Aorta (tissue), 5 donors: ENCODE results near the gene HCRT. TPM values are rescaled to one million over a fixed set of nuclear protein-coding genes. Genes with fewer than 3 reads are reported as not detected.
"Not testable (repeated sequence)": the region's sequence is repeated elsewhere in the genome, so short reads cannot be mapped to it uniquely, and the experiment has no call there.

Experiments used
- ATAC-seq: fragments of 200-7000 bp; cut with Tn5 transposase; one replicate; pipeline ENCODE4 v1.9.1; 2022; ENCODE audit warnings: moderate library complexity; ENCODE audit not compliant: low FRiP score
- DNase-seq, 2 donors: peaks; one replicate each; pipeline ENCODE4 v3.0.0-alpha.2; 2020
- H3K27ac ChIP-seq, 2 donors: one replicate each; pipeline ENCODE4 v1.5.1; 2013; ENCODE audit warnings: low read length in 2 of 2, mild to moderate bottlenecking in 2 of 2, moderate library complexity in 2 of 2, control low read depth in 1 of 2, inconsistent platforms in 1 of 2, low read depth in 1 of 2
- H3K27me3 ChIP-seq, 2 donors: one replicate each; pipeline ENCODE4 v1.6.1; 2013; ENCODE audit warnings: control low read depth in 1 of 2, low read length in 1 of 2, mild to moderate bottlenecking in 1 of 2, moderate library complexity in 1 of 2; ENCODE audit not compliant: insufficient read depth in 2 of 2, control insufficient read depth in 1 of 2
- H3K36me3 ChIP-seq, 2 donors: one replicate each; pipeline ENCODE4 v1.6.1; 2013; ENCODE audit warnings: control low read depth in 1 of 2, low read length in 1 of 2, mild to moderate bottlenecking in 1 of 2; ENCODE audit not compliant: insufficient read depth in 2 of 2, control insufficient read depth in 1 of 2
- H3K4me1 ChIP-seq, 2 donors: one replicate each; pipeline ENCODE4 v1.6.1; 2013; ENCODE audit warnings: low read length in 2 of 2, control low read depth in 1 of 2, mild to moderate bottlenecking in 1 of 2, moderate library complexity in 1 of 2; ENCODE audit not compliant: insufficient read depth in 2 of 2, control insufficient read depth in 1 of 2
- H3K4me3 ChIP-seq, 2 donors: one replicate each; pipeline ENCODE4 v1.5.1; 2013; ENCODE audit warnings: low read length in 2 of 2, control low read depth in 1 of 2, mild to moderate bottlenecking in 1 of 2
- H3K9me3 ChIP-seq: one replicate; pipeline ENCODE4 v1.6.1; 2013; ENCODE audit warnings: mild to moderate bottlenecking, low read length; ENCODE audit not compliant: control insufficient read depth
- WGBS, 2 donors: extraction: QIAGEN DNeasy Blood & Tissue Kit; methylation state at CpG; one replicate each; pipeline ENCODE4 v1.1.7; 2013; 5-methylcytosine and 5-hydroxymethylcytosine counted together
- intact Hi-C, 2 donors: fragments of 100-400 bp; cut with DNase I; formaldehyde crosslinking; loops; one replicate each; pipeline versions ENCODE4 v1.14.2 to v1.15.0; 2022
- polyA plus RNA-seq, 2 donors: library from polyadenylated mRNA; stranded (reverse); fragments of 200-250 nt; gene quantifications; one replicate each; pipeline ENCODE4 v1.2.3, GENCODE V29; 2013
- total RNA-seq, 2 donors: library from RNA; stranded (reverse); fragmentation: NEBNext Ultra II Directional; extraction: Animal tissue kit (Norgen Biotek cat#: 25700); gene quantifications; one replicate each; pipeline ENCODE4 v1.2.1, GENCODE V29; 2021
- donor health status: healthy with polysubstance abuse.
- donor health status: Bipolar disorder and iron deficiency.
- donor health status: DM: no; HTN: no; CAD: no.
- donor health status: DM: no; HTN: no; CAD: no.
- donor health status: DM: yes; HTN: yes; CAD: no.

Gene HCRT
- total and polyA plus RNA-seq, 4 donors, result not detected

DNA sequence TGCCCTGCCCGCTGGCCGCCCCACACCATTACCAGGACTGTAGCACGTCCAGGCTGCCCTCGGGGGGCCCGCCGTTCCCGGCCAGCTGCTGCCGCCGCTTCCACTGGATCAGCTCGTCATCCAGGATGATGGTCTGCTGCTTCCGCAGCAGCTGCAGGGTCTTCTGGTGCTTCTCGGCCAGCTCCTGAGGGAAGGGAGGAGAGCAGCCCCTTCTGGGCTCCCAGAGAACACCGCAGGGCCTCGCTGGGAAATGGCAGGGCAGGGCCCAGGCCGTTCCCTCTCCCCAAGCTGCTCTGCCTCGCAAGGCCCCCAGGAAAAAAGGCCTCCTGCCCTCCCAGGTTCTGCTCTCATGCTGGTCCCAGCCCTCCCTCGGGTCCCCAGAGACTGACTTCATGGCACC lies 34.0 kb upstream of the HCRT start:
- H3K27ac ChIP-seq, intact Hi-C loops, H3K4me1 ChIP-seq, H3K4me3 ChIP-seq, H3K27me3 ChIP-seq, DNase-seq, H3K9me3 ChIP-seq, ATAC-seq: not testable (repeated sequence)
- H3K36me3 ChIP-seq, result peaks cover 6 to 16% of the 10 kb centered on the region in 2 donors
- 98% methylated on average over 3 of the region's 17 CpGs; no CpG with 5 or more reads in 1 of the 2 donors for WGBS, 2 donors

- intact Hi-C loops, result no loop called here
- peaks cover 11 to 12% of the 10 kb centered on the region in 2 donors for H3K36me3 ChIP-seq
- no peak overlapping the region for H3K4me3 ChIP-seq
- DNase-seq (no peak), ATAC-seq (no peak)
- 88 to 90% methylated on average over 2 of the region's 2 CpGs for WGBS, 2 donors
- H3K9me3 ChIP-seq, result no peaks in the 10 kb centered on the region
- no peaks in the 10 kb centered on the region for H3K4me1 ChIP-seq
- no peaks in the 10 kb centered on the region for H3K27me3 ChIP-seq
- no peak overlapping the region for H3K27ac ChIP-seq
These were observed 28.9 kb upstream of the HCRT start for GRCh38 chr17:42214156-42214555.

DNA sequence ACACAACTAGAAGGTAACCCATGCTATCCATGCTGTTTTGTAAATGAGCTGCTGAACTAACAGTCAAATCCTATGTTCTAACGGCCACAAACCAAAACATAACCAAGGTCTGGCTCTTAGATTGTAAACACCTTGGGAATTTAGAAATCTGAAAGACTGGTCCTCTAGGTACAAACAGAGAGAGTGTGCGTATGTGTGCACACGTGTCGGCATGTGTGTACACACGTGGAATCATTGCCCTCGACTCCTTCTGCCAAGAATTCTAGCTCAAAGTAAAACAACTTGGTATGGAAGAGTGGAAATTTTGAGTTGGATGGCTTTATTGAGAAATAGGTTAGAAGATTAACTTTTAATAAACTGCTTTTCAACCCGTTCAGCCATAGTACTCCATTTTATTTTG lies 27.1 kb upstream of the HCRT start:
- Histone ChIP-seq H3K36me3 (peaks cover 9 to 11% of the 10 kb centered on the region in 2 donors), H3K27me3 (no peaks in the 10 kb centered on the region), H3K9me3 (no peaks in the 10 kb centered on the region), H3K4me1 (no peaks in the 10 kb centered on the region), H3K27ac (no peak overlapping the region), H3K4me3 (no peak overlapping the region)
- DNase-seq (peak in 1 of 2 donors; percentile 33), ATAC-seq (peak; percentile 19)
- 71 to 74% methylated on average over 7 of the region's 7 CpGs for WGBS, 2 donors
- intact Hi-C loops, result no loop called here

GRCh38 chr17:42211921-42212341 lies 26.7 kb upstream of the HCRT start:
- intact Hi-C loops, H3K27ac ChIP-seq, H3K36me3 ChIP-seq, H3K4me3 ChIP-seq, H3K9me3 ChIP-seq, H3K4me1 ChIP-seq, H3K27me3 ChIP-seq: not testable (repeated sequence)
- DNase-seq (peak; percentile 73), ATAC-seq (peak; percentile 62)
- 58 to 62% methylated on average over 9 of the region's 9 CpGs for WGBS, 2 donors

- ATAC-seq (no peak), DNase-seq (no peak)
- intact Hi-C loops, result no loop called here
- Histone ChIP-seq H3K9me3 (no peaks in the 10 kb centered on the region), H3K4me3 (no peak overlapping the region), H3K27me3 (no peaks in the 10 kb centered on the region), H3K36me3 (peaks cover 5 to 9% of the 10 kb centered on the region in 2 donors), H3K27ac (no peak overlapping the region), H3K4me1 (no peaks in the 10 kb centered on the region)
- WGBS, 2 donors, result 85 to 88% methylated on average over 6 of the region's 6 CpGs
These were observed 24.8 kb upstream of the HCRT start for GRCh38 chr17:42210046-42210445.

- 85% methylated on average over 8 of the region's 8 CpGs for WGBS, 2 donors
These were observed 20.9 kb upstream of the HCRT start for GRCh38 chr17:42206153-42206612.

DNA sequence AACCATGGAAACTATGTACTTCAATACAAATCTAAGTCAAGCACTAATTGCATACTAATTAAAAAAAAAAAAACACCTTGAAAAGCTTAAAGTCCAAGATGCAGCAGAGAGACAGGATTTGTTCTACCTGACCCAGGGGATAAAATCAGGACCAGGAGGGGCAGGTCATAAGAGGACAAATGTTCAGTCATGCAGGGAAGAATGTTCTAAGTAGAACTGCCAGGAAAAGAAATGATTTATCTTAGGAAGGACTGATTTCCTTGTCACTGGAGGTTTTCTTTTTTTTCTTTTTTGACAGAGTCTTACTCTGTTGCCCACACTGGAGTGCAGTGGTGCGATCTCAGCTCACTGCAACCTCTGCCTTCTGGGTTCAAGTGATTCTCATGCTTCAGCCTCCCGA lies 18.1 kb upstream of the HCRT start:
- 98 to 100% methylated on average over 2 of the region's 2 CpGs for WGBS, 2 donors
- ATAC-seq, result no peak
- intact Hi-C loops, result no loop called here

More at GRCh38 chr17:42206153-42206612, 20.9 kb upstream of the HCRT start:
- H3K27me3 ChIP-seq, DNase-seq, H3K36me3 ChIP-seq, ATAC-seq, H3K27ac ChIP-seq, H3K4me3 ChIP-seq, H3K9me3 ChIP-seq, intact Hi-C loops, H3K4me1 ChIP-seq: not testable (repeated sequence)

DNA sequence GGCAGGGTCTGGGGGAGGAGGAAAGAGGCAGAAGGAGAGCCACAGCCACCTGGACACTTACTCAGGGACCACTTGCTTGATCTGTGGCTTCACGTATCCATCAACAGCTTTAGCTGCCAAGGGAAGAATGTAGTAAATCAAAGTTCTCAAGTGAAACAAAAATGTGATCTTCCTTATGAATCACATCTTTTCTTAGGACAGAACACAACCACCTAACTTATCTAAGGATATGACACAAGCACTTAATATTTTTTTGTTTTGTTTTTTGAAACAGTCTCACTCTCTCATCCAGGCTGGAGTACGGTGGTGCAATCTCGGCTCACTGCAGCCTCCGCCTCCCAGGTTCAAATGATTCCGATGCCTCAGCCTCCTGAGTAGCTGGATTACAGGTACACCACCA lies 17.4 kb upstream of the HCRT start:
- DNase-seq, result no peak
- H3K9me3 ChIP-seq, result no peaks in the 10 kb centered on the region
- no peaks in the 10 kb centered on the region for H3K27me3 ChIP-seq
- no peak for ATAC-seq
- peaks cover 2 to 6% of the 10 kb centered on the region in 2 donors for H3K36me3 ChIP-seq
- H3K27ac ChIP-seq, result no peak overlapping the region
- no peak overlapping the region for H3K4me3 ChIP-seq
- 93 to 94% methylated on average over 5 of the region's 5 CpGs for WGBS, 2 donors
- H3K4me1 ChIP-seq, result no peaks in the 10 kb centered on the region
- intact Hi-C loops, result no loop called here

More for the DNA sequence above, 18.1 kb upstream of the HCRT start:
- H3K4me3 ChIP-seq, result no peak overlapping the region
- no peak overlapping the region for H3K27ac ChIP-seq
- H3K9me3 ChIP-seq, result no peaks in the 10 kb centered on the region
- peaks cover 2 to 6% of the 10 kb centered on the region in 2 donors for H3K36me3 ChIP-seq
- H3K27me3 ChIP-seq, result no peaks in the 10 kb centered on the region
- no peaks in the 10 kb centered on the region for H3K4me1 ChIP-seq
- DNase-seq, result no peak

DNA sequence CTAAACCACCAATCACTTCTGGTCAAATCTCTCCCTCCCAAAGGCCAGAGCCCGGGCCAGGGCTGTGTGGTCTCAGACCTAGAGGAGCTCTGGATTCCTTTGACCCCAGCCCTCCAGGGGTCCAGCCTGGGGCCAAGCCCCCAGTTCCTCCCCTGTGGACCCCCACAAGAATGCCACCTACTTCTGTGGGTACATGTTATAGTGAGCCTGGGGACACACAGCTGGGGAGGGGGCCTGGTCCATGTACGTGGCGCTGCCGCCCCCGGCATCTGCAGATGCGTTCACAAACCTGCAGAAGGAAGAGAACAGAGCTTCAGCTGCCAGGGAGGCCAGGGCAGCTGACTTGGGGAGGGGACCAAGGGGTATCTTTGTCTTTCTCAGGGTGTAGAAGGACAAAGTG lies 16.9 kb upstream of the HCRT start:
- intact Hi-C loops, result no loop called here
- Histone ChIP-seq H3K4me3 (no peak overlapping the region), H3K9me3 (no peaks in the 10 kb centered on the region), H3K36me3 (peaks cover 2 to 6% of the 10 kb centered on the region in 2 donors), H3K27me3 (no peaks in the 10 kb centered on the region), H3K27ac (no peak overlapping the region), H3K4me1 (no peaks in the 10 kb centered on the region)
- WGBS, 2 donors, result 94 to 95% methylated on average over 6 of the region's 6 CpGs
- DNase-seq, result no peak
- ATAC-seq, result no peak
